ENCODE results near the gene ADAMTSL2. TPM values are rescaled to one million over a fixed set of nuclear protein-coding genes. Genes with fewer than 3 reads are reported as not detected.

ADAMTSL2 gene
- total RNA-seq, 1 donor from 2014 or later: 0.54 TPM

DNA sequence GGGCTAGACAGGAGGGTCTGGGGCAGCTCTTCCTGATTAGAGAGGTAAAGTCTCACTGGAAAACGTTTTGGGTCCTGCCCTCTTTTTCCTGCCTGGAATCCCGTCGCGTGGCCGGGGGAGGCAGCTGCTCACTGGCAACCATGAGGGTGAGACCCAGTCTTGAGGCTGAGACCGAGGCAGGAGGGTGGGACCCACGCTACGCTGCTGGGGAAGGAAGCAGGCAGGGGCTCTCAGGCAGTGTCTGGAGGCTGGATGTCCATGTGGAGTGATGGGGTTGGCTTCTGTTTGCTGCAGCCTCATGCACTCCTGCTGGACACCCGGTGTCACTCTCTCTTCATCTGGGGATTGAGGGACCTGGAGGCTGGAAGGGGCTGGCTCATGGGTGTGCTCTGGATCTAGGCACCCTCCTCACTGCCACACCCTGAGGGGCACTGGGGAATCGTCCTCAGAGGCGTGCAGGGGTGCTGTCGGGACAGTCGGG is 44.3 kb upstream of the ADAMTSL2 start:
- no peak for DNase-seq (ENCODE audit: low read depth)
- Histone ChIP-seq H3K4me3 (ENCODE audit: low read depth, low read length) (no peak overlapping the region), H3K36me3 (ENCODE audit: control insufficient read depth, insufficient read depth, low read length) (no peaks in the 10 kb centered on the region), H3K27me3 (ENCODE audit: control insufficient read depth, insufficient read depth, low read length) (peaks cover 35% of the 10 kb centered on the region)
- TF ChIP-seq, protein P1, sequence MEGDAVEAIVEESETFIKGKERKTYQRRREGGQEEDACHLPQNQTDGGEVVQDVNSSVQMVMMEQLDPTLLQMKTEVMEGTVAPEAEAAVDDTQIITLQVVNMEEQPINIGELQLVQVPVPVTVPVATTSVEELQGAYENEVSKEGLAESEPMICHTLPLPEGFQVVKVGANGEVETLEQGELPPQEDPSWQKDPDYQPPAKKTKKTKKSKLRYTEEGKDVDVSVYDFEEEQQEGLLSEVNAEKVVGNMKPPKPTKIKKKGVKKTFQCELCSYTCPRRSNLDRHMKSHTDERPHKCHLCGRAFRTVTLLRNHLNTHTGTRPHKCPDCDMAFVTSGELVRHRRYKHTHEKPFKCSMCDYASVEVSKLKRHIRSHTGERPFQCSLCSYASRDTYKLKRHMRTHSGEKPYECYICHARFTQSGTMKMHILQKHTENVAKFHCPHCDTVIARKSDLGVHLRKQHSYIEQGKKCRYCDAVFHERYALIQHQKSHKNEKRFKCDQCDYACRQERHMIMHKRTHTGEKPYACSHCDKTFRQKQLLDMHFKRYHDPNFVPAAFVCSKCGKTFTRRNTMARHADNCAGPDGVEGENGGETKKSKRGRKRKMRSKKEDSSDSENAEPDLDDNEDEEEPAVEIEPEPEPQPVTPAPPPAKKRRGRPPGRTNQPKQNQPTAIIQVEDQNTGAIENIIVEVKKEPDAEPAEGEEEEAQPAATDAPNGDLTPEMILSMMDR (IDR thresholded peaks at IDR 0.05; ENCODE audit: insufficient read depth, low read length, poor library complexity, severe bottlenecking): no peak

- H3K27me3 ChIP-seq (ENCODE audit: control insufficient read depth, insufficient read depth, low read length): peaks cover 35% of the 10 kb centered on the region
- DNase-seq (ENCODE audit: low read depth): no peak
- no peak overlapping the region for H3K4me3 ChIP-seq (ENCODE audit: low read depth, low read length)
- TF ChIP-seq, protein P1 (IDR thresholded peaks at IDR 0.05; ENCODE audit: insufficient read depth, low read length, poor library complexity, severe bottlenecking): no peak
- H3K36me3 ChIP-seq (ENCODE audit: control insufficient read depth, insufficient read depth, low read length): no peaks in the 10 kb centered on the region
Measured at GRCh38 chr9:133490865-133491655, 43.4 kb upstream of the ADAMTSL2 start.

GRCh38 chr9:133491656-133491925 is 42.9 kb upstream of the ADAMTSL2 start:
- Histone ChIP-seq H3K36me3 (ENCODE audit: control insufficient read depth, insufficient read depth, low read length) (no peaks in the 10 kb centered on the region), H3K4me3 (ENCODE audit: low read depth, low read length) (no peak overlapping the region), H3K27me3 (ENCODE audit: control insufficient read depth, insufficient read depth, low read length) (peaks cover 36% of the 10 kb centered on the region)
- no peak for DNase-seq (ENCODE audit: low read depth)
- TF ChIP-seq, protein P1 (IDR thresholded peaks at IDR 0.05; ENCODE audit: insufficient read depth, low read length, poor library complexity, severe bottlenecking): no peak

DNA sequence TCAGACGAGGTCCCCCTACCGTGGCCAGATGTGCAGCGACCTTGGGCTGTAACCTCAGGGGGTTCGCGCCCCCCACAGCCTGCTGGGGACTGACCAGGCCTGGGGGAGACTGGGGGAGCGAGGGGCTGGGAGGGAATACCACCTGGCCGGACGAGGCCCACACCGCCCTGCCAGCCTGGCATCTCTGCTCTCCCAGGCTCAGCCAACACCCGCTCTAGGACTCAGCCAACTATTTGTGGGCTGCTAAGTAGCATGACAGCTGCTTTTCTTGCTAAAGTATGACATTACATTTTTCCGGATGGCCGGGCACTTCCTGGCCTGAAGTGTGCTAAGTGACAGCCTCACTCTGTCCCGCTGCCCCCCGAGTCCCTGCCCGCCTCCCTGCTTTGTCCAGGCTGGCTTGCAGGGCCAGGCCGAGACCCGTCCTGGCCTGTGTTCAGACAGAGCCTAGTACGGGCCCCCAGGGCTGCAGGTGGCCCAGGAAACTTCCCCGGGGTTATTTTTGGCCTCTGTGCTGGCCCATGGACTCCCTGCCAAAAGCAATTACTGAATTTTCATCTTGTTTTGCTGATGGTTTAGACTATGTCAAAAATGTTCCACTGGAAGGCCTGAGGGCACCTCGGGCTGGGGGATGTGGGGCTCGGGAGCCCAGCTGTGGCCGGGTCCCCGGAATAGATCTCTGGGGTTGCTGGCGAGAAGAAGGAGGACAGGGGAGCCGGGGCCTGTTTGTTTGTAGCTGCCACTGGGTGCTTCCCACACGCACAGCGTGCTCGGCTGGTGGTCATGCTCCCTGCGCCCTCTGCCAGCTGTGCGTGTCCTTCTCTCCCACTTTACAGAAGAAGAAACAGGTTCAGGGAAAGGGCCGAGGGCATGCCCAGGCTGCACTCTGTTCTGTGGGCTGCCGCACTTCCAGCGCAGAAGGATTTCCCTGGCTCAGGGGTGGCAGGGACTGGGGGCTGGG is 42.2 kb upstream of the ADAMTSL2 start:
- H3K36me3 ChIP-seq (ENCODE audit: control insufficient read depth, insufficient read depth, low read length): no peaks in the 10 kb centered on the region
- no peak overlapping the region for H3K4me3 ChIP-seq (ENCODE audit: low read depth, low read length)
- DNase-seq (ENCODE audit: low read depth): no peak
- TF ChIP-seq, protein P1 (IDR thresholded peaks at IDR 0.05; ENCODE audit: insufficient read depth, low read length, poor library complexity, severe bottlenecking): no peak
- peaks cover 43% of the 10 kb centered on the region for H3K27me3 ChIP-seq (ENCODE audit: control insufficient read depth, insufficient read depth, low read length)

- TF ChIP-seq, protein P1 (IDR thresholded peaks at IDR 0.05; ENCODE audit: insufficient read depth, low read length, poor library complexity, severe bottlenecking): no peak
- Histone ChIP-seq H3K27me3 (ENCODE audit: control insufficient read depth, insufficient read depth, low read length) (peaks cover 44% of the 10 kb centered on the region), H3K4me3 (ENCODE audit: low read depth, low read length) (no peak overlapping the region), H3K36me3 (ENCODE audit: control insufficient read depth, insufficient read depth, low read length) (no peaks in the 10 kb centered on the region)
- DNase-seq (ENCODE audit: low read depth): no peak
Measured at GRCh38 chr9:133493428-133493827, 41.1 kb upstream of the ADAMTSL2 start.

All from kidney epithelial cell (primary cell).